ENCODE measurements around the gene ATF6.
A peak's percentile ranks its signal among the peaks of the same experiment; 100 is the strongest.

The ATF6 gene

DNA sequence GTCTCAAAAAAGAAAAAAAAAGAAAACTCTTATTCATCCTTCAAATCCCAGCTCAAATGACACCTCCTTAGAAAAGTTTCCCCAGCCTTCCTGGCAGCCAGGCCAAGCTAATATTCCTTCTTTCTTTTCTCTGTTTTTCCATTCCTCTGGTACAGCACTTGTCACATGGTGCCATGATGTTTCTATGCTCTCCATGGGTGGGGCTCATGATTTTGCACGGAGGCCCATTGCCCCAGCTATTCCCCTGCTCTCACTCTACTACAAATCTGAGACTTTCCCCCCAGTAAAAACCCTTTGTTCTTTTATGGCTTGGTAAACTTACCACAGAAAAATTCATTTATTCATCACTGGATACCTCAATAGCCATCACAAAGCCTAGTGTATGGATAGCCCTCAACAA, 231.0 kb downstream of the ATF6 start:
- in situ Hi-C loops (cut with HindIII; ENCODE audit: low pct_ligation_motif_present, low sequenced_read_pairs) = no loop called here
- H3K36me3 ChIP-seq (replicated peaks) = no peaks in the 10 kb centered on the region
- DNase-seq = no peak
- no peak overlapping the region for H3K27ac ChIP-seq
- TF ChIP-seq, protein P1, sequence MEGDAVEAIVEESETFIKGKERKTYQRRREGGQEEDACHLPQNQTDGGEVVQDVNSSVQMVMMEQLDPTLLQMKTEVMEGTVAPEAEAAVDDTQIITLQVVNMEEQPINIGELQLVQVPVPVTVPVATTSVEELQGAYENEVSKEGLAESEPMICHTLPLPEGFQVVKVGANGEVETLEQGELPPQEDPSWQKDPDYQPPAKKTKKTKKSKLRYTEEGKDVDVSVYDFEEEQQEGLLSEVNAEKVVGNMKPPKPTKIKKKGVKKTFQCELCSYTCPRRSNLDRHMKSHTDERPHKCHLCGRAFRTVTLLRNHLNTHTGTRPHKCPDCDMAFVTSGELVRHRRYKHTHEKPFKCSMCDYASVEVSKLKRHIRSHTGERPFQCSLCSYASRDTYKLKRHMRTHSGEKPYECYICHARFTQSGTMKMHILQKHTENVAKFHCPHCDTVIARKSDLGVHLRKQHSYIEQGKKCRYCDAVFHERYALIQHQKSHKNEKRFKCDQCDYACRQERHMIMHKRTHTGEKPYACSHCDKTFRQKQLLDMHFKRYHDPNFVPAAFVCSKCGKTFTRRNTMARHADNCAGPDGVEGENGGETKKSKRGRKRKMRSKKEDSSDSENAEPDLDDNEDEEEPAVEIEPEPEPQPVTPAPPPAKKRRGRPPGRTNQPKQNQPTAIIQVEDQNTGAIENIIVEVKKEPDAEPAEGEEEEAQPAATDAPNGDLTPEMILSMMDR (IDR thresholded peaks at IDR 0.05; ENCODE audit: low read depth, low read length, missing control alignments) = no peak
- H3K27me3 ChIP-seq (replicated peaks) = no peaks in the 10 kb centered on the region
- no peak overlapping the region for H3K4me3 ChIP-seq (ENCODE audit: low read depth, low read length)

DNA sequence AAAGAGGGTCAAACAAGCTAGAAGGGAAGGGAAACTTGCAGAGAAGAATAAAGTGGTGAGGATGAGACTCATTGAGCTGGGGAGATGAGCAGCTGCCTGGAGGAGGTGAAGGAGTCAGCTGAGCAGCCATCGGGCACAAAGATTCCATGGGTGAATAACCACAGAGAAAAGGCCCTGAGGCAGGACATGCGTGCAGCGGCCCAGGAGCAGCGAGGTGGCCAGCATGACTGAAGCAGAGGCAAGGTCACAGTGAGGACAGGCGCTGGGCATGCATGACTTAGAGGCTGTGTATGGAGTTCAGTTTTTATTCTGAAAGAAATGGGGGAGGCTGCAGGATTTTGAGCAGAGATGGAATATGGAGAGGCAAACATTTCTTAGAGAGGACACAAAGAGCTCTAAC, 232.7 kb downstream of the ATF6 start:
- TF ChIP-seq, protein P1 (IDR thresholded peaks at IDR 0.05; ENCODE audit: low read depth, low read length, missing control alignments) = no peak
- Histone ChIP-seq H3K27me3 (replicated peaks) (no peaks in the 10 kb centered on the region), H3K27ac (no peak overlapping the region), H3K4me3 (ENCODE audit: low read depth, low read length) (no peak overlapping the region), H3K36me3 (replicated peaks) (no peaks in the 10 kb centered on the region)
- in situ Hi-C loops (cut with HindIII; ENCODE audit: low pct_ligation_motif_present, low sequenced_read_pairs) = no loop called here
- DNase-seq = peak; percentile 61

DNA sequence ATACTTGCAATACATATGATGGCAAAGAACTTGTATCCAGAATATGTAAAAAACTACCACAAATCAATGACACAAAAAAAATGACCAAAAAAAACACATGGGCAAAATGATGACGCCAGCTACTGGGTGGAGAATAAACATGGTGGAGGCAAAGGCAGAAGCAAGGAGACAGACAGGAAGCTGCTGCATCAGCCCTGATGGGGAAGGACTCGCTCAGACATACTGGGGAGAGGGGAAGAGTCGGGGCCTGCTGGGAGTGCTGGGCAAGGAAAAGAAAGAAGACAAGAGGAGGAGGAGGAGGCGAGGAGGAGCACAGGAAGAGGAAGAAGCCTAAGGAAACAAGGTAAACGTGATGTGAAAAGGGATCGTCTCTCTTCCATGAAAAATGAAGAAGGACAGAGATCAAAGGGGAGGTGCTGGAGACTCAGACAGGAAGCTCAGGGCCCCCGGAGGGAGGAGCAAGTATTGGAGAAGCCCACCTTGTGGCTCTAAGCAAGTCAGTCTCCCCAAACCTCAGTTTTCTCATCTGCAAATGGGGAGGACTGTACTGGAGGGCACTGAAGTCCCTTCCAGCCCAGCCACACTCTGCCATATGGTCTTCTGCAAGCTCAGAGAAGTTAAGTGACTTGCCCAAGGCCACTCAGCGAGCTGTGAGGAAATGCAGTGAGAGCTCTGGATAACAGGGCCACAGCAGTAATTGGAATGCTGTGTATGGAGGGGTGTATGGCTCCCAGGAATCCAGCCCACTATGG, 233.4 kb downstream of the ATF6 start:
- TF ChIP-seq, protein P1 (IDR thresholded peaks at IDR 0.05; ENCODE audit: low read depth, low read length, missing control alignments) = no peak
- H3K4me3 ChIP-seq (ENCODE audit: low read depth, low read length) = no peak overlapping the region
- no peak overlapping the region for H3K27ac ChIP-seq
- no peaks in the 10 kb centered on the region for H3K27me3 ChIP-seq (replicated peaks)
- in situ Hi-C loops (cut with HindIII; ENCODE audit: low pct_ligation_motif_present, low sequenced_read_pairs) = no loop called here
- H3K36me3 ChIP-seq (replicated peaks) = no peaks in the 10 kb centered on the region
- no peak for DNase-seq

DNA sequence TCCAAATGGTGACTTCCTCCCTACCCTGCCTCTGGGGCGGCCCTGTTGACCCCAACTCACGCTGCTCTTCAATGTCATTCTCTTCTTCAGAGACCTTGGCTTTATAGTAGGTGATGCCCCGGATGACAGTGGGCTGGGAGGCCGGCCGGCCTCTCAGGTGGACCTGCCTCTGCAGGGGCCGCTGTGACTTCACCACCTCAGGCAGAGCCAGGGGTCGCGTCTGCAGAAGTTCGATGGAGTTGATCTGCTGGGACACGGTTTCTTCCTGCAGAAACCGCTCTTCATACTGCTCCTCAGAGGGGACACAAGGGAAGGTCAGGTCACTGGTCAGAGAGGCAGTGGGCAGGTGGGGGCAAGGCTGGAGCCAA, 233.9 kb downstream of the ATF6 start:
- no peak for DNase-seq
- H3K36me3 ChIP-seq (replicated peaks) = no peaks in the 10 kb centered on the region
- no peaks in the 10 kb centered on the region for H3K27me3 ChIP-seq (replicated peaks)
- no peak overlapping the region for H3K27ac ChIP-seq
- TF ChIP-seq, protein P1 (IDR thresholded peaks at IDR 0.05; ENCODE audit: low read depth, low read length, missing control alignments) = no peak
- H3K4me3 ChIP-seq (ENCODE audit: low read depth, low read length) = no peak overlapping the region
- in situ Hi-C loops (cut with HindIII; ENCODE audit: low pct_ligation_motif_present, low sequenced_read_pairs) = no loop called here

DNA sequence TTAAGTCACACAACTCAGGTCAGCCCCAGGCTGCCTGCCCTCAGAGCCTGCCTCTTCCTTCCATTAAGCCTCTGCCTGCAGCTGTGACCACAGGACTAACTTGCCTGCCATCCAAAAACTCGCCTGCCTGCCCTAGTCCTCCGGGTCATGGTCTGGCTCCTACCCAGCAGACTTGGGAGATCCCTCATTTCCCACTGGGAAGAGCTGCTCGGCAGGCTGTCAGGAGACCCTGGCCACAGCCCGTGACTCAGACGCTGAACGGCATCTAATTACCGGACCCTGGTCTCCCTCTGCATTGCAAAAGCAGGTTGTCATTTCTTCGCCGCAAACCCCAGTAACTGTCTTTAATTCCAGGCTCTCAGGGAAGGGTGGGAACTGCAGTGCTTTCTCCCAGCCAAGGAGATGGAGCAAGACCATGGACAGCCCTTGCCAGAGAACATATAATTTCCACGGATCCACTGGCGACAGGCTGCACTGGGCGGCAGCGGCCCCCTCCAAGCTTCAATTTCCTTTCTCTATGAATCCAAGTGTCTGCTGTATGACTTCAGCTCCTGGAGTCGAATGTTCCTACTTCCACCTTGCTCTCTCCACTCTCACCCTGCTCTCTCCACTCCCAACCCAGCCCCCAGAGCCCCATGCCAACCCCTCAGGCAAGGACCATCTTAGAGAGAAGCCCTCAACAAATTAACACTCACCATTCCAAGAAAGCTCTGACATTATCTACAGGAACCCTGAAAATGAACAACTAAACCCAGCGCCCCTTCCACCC, 237.1 kb downstream of the ATF6 start:
- no peaks in the 10 kb centered on the region for H3K27me3 ChIP-seq (replicated peaks)
- peak overlapping the region; percentile 9 for H3K4me3 ChIP-seq (ENCODE audit: low read depth, low read length)
- in situ Hi-C loops (cut with HindIII; ENCODE audit: low pct_ligation_motif_present, low sequenced_read_pairs) = no loop called here
- DNase-seq = peak; percentile 93
- H3K36me3 ChIP-seq (replicated peaks) = no peaks in the 10 kb centered on the region
- TF ChIP-seq, protein P1 (IDR thresholded peaks at IDR 0.05; ENCODE audit: low read depth, low read length, missing control alignments) = no peak
- H3K27ac ChIP-seq = peak overlapping the region; percentile 80
